AG04449 (cell line): ENCODE data around the gene CACNA1C.

Experiments used
- CTCF ChIA-PET: fragments of 350-600 bp; formaldehyde crosslinking; extraction: SDS; loops from one replicate; lab custom pipeline; 2021; ENCODE audit warnings: antibody characterized with exemption; lab: Yijun Ruan, JAX
- POLR2A ChIA-PET: fragments of 400-600, 350-600 bp; formaldehyde crosslinking; extraction: SDS; loops from one replicate; lab custom pipeline; 2020; ENCODE audit warnings: antibody characterized with exemption, inconsistent platforms; lab: Yijun Ruan, JAX
- DNase-seq: peaks from one replicate; pipeline ENCODE4 v3.0.0-alpha.2; 2010; ENCODE audit warnings: low read depth, low spot score
- H3K4me3 ChIP-seq: 2 replicates; pipeline ENCODE4 v1.5.1; 2011; ENCODE audit warnings: low read depth, mild to moderate bottlenecking, control low read depth, low read length
- CTCF ChIP-seq: IDR thresholded peaks from one replicate; pipeline ENCODE4 v1.5.1; 2011; ENCODE audit warnings: mild to moderate bottlenecking, moderate library complexity, low read length, control low read depth, inconsistent platforms; ENCODE audit not compliant: insufficient read depth; ENCODE audit errors: missing control alignments

CACNA1C gene

GRCh38 chr12:2540535-2540941 is 487.8 kb downstream of the CACNA1C start:
- TF ChIP-seq CTCF = no peak
- H3K4me3 ChIP-seq = no peak overlapping the region
- POLR2A ChIA-PET = no interaction called here
- no peak for DNase-seq
- CTCF ChIA-PET = no interaction called here

- no peak overlapping the region for H3K4me3 ChIP-seq
- CTCF ChIA-PET = no interaction called here
- no peak for TF ChIP-seq CTCF
- no peak for DNase-seq
- POLR2A ChIA-PET = no interaction called here
Observed at GRCh38 chr12:2541631-2542204, 488.9 kb downstream of the CACNA1C start.

GRCh38 chr12:2543801-2544200 is 491.0 kb downstream of the CACNA1C start:
- no peak for DNase-seq
- H3K4me3 ChIP-seq = no peak overlapping the region
- ChIA-PET POLR2A (no interaction called here), CTCF (interaction anchor here (0.6 kb wide), 1 partner anchor 486 kb away, joined by 3 read pairs; no protein-coding TSS in a partner anchor)
- TF ChIP-seq CTCF = no peak

- POLR2A ChIA-PET = no interaction called here
- CTCF ChIA-PET = no interaction called here
- no peak for TF ChIP-seq CTCF
- H3K4me3 ChIP-seq = no peak overlapping the region
- DNase-seq = no peak
Observed at GRCh38 chr12:2544230-2544629, 491.4 kb downstream of the CACNA1C start.

GRCh38 chr12:2547273-2548044 is 494.7 kb downstream of the CACNA1C start:
- ChIA-PET CTCF (no interaction called here), POLR2A (no interaction called here)
- TF ChIP-seq CTCF = no peak
- no peak for DNase-seq
- no peak overlapping the region for H3K4me3 ChIP-seq

GRCh38 chr12:2548081-2548480 is 495.3 kb downstream of the CACNA1C start:
- H3K4me3 ChIP-seq = no peak overlapping the region
- ChIA-PET POLR2A (no interaction called here), CTCF (interaction anchor here (1.7 kb wide), 1 partner anchor 82 kb away, joined by 3 read pairs; no protein-coding TSS in a partner anchor)
- no peak for DNase-seq
- TF ChIP-seq CTCF = peak; percentile 30
